IPS-11a (cell line): Measurements from ENCODE around the gene TIMMDC1.
"Not testable (repeated sequence)": the region's sequence is repeated elsewhere in the genome, so short reads cannot be mapped to it uniquely, and the experiment has no call there.

Source experiments
- H3K4me3 ChIP-seq: one replicate; pipeline ENCODE4 v1.5.1; 2013; ENCODE audit warnings: low read depth, low read length, control low read depth

TIMMDC1 gene

GRCh38 chr3:119553823-119554415, 55.6 kb downstream of the TIMMDC1 start:
- no peak overlapping the region for H3K4me3 ChIP-seq

- no peak overlapping the region for H3K4me3 ChIP-seq
Measured at GRCh38 chr3:119555309-119555735, 57.0 kb downstream of the TIMMDC1 start.

DNA sequence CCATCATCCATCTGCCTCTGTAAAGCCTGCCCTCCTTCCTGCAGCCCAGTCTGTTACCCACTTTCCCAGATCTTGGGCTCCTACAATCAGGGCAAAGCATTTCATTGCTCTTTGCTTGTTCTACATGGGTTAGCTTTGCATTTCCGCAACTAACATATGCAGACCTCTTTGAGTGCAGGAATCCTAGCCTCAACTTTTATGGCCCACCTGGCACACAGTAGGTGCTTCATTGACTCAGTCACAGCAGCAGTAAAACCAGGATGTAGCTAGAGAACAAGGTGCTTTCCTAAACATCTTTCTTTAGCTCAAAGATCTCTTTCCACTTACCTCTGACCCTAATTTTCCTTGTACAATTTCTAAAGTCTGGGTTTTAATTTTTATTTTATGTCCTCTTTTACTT, 57.6 kb downstream of the TIMMDC1 start:
- no peak overlapping the region for H3K4me3 ChIP-seq

GRCh38 chr3:119557192-119557876, 59.0 kb downstream of the TIMMDC1 start:
- H3K4me3 ChIP-seq, result no peak overlapping the region

- H3K4me3 ChIP-seq, result no peak overlapping the region
Measured at GRCh38 chr3:119557877-119558269, 59.5 kb downstream of the TIMMDC1 start.

DNA sequence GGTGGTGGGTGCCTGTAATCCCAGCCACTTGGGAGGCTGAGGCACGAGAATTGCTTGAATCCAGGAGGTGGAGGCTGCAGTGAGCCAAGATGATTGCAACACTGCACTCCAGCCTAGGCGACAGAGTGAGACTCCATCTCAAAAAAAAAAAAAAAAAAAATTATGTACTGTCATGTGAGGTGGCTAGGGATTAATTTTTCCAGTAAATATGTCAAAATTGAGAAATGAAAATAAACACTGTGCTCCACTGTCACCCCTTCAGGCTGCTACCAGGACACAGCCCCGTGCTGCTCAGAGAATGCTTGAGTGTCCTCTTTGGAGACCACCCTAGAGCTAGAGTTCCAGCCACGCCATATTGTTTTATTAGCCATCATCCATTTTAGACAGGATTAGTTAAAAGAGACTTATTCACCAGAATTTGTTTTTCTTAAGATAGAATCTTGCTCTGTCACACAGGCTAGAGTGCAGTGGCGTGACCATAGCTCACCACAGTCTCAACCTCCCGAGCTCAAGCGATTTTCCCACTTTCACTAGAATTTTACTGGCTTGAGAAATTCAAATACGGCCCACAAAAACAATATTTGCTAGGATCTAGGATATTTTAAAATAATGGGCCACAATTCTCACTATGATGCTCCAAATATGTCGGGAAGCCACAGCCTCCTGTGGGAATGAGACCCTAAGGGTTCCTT, 60.4 kb downstream of the TIMMDC1 start:
- H3K4me3 ChIP-seq, result no peak overlapping the region

GRCh38 chr3:119559441-119559963, 61.2 kb downstream of the TIMMDC1 start, which contains the start of gene CD80:
CD80 (minus strand) TSS chr3:119559614; CDS start chr3:119557728, 1,886 bp downstream.
- H3K4me3 ChIP-seq, result no peak within 1 kb of the TSS

DNA sequence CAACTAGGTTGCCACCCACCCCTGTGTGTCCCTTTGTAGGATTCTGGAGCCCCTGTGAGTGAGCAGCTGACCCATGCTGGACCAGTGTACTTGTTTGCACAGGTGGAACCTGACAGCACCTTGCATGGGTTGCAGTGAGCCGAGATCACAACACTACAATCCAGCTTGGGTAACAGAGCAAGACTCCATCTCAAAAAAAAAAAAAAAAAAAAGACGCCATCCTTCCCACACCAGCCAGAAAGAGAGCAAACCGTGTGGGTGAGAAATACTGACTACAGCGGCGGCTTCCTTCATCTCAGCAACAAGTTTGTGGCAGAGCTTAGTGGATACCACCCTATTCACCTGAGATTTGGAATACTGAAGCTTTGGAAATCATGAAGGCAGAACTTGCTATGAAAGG, 61.8 kb downstream of the TIMMDC1 start:
- no peak overlapping the region for H3K4me3 ChIP-seq

DNA sequence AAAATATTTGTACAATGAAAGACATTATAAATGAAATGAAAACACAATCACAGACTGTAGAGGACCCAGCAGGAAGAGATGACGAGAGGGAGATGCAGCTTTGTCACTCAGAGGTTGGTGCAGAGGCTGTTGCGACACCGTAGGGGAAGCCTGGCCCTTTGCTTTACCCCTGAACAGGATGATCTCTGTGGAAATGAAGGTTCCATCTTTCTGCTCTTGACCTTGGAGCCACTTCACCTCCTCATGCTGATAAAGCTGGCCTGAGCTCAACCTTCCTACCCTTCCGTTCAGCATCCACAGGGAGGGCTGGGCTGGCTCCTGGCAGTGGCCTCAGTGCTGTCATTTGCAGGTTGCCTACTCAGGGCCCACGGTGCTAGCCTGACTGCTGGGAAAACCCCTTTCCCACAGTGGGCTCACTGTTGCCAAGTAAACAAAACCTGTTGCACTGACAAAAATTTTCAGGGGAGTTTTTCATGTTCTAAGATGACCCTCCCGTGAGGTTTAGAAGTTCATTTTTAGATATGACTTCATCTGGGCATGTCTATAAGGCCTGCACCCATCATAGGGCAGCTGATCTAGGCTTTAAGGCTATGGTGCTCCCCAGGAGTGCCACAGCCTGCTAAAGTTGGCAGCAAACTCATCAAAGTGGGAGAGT, 64.1 kb downstream of the TIMMDC1 start:
- no peak overlapping the region for H3K4me3 ChIP-seq

- not testable (repeated sequence) for H3K4me3 ChIP-seq
Measured at GRCh38 chr3:119563334-119563733, 65.0 kb downstream of the TIMMDC1 start.

DNA sequence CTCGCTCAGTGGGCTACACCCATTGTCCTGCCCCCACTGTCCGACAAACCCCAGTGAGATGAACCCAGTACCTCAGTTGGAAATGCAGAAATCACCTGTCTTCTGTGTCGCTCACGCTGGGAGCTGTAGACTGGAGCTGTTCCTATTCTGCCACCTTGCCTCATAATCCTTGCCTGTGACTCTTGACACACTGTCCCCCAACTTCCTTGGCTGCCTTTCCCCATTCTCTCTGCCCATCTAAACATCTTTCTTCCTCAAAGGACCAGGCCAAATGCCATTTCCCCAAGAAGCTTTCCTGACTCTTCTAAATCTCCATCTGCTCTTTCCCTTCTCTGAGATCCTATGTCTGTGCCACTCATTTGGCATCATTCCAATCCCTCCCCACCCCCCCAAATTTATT, 70.8 kb downstream of the TIMMDC1 start:
- H3K4me3 ChIP-seq, result no peak overlapping the region

GRCh38 chr3:119570229-119570628, 71.9 kb downstream of the TIMMDC1 start:
- no peak overlapping the region for H3K4me3 ChIP-seq

DNA sequence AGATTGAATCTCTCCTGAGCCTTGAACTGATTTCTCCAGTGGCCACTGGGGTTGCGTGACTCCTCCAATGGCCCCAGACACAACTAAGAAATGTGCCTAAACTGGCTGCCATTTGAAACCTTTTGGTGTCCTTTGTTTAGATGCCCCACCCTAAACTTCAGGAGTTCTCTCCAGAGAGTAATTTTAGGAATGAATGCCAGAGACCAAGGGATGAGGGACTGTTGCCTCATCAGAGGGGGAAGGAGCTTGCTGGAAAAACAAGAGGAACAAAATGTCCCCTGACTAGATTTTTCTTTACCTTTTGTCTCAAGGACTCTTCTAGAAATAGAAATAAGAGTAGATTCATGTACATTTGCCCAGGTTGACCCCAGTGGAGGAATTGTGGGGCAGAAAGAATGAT, 72.9 kb downstream of the TIMMDC1 start:
- H3K4me3 ChIP-seq, result no peak overlapping the region

- no peak overlapping the region for H3K4me3 ChIP-seq
Measured at GRCh38 chr3:119571688-119572087, 73.3 kb downstream of the TIMMDC1 start.
